Bronchial epithelial cell (primary cell): ENCODE results near the gene LRRN2. TPM values are rescaled to one million over a fixed set of nuclear protein-coding genes. Genes with fewer than 3 reads are reported as not detected.

Source experiments
- DNase-seq: peaks from one replicate; pipeline ENCODE4 v3.0.0-alpha.2; 2010; ENCODE audit warnings: low read depth
- FAIRE-seq: peaks from 2 replicates; lab custom pipeline; 2011; peaks lifted over from hg19 to GRCh38; lab: Jason Lieb, UNC
- H3K27me3 ChIP-seq: 2 replicates; pipeline ENCODE4 v1.5.1; 2011; ENCODE audit warnings: low read length; ENCODE audit not compliant: control insufficient read depth, insufficient read depth
- H3K36me3 ChIP-seq: 2 replicates; pipeline ENCODE4 v1.5.1; 2011; ENCODE audit warnings: low read length; ENCODE audit not compliant: control insufficient read depth, insufficient read depth
- H3K4me3 ChIP-seq: 2 replicates; pipeline ENCODE4 v1.5.1; 2011; ENCODE audit warnings: mild to moderate bottlenecking, low read depth, low read length, control low read depth
- total RNA-seq: library from RNA; depleted of rRNA; stranded (reverse); fragments of >200 nt; gene quantifications from 2 replicates; pipeline ENCODE4 v1.2.1, GENCODE V29; 2014
- TF ChIP-seq, protein P1 (sequence below): IDR thresholded peaks from 2 replicates; pipeline ENCODE4 v1.5.1; 2011; ENCODE audit warnings: mild to moderate bottlenecking, moderate library complexity, low read length, control low read depth, inconsistent platforms; ENCODE audit not compliant: insufficient read depth, severe bottlenecking

The LRRN2 gene
- not detected in 2 replicates for total RNA-seq

- H3K27me3 ChIP-seq = peaks cover 20% of the 10 kb centered on the region
- DNase-seq (no peak), FAIRE-seq (no peak)
- TF ChIP-seq, protein P1, sequence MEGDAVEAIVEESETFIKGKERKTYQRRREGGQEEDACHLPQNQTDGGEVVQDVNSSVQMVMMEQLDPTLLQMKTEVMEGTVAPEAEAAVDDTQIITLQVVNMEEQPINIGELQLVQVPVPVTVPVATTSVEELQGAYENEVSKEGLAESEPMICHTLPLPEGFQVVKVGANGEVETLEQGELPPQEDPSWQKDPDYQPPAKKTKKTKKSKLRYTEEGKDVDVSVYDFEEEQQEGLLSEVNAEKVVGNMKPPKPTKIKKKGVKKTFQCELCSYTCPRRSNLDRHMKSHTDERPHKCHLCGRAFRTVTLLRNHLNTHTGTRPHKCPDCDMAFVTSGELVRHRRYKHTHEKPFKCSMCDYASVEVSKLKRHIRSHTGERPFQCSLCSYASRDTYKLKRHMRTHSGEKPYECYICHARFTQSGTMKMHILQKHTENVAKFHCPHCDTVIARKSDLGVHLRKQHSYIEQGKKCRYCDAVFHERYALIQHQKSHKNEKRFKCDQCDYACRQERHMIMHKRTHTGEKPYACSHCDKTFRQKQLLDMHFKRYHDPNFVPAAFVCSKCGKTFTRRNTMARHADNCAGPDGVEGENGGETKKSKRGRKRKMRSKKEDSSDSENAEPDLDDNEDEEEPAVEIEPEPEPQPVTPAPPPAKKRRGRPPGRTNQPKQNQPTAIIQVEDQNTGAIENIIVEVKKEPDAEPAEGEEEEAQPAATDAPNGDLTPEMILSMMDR = no peak
- no peak within 1 kb of the TSS for H3K4me3 ChIP-seq
- no peaks in the 10 kb centered on the region for H3K36me3 ChIP-seq
These were observed at the start of gene LRRN2 for GRCh38 chr1:204685236-204686006. Gene LRRN2 (minus strand): TSS chr1:204685738. CDS start chr1:204619992, 65,746 bp downstream.

DNA sequence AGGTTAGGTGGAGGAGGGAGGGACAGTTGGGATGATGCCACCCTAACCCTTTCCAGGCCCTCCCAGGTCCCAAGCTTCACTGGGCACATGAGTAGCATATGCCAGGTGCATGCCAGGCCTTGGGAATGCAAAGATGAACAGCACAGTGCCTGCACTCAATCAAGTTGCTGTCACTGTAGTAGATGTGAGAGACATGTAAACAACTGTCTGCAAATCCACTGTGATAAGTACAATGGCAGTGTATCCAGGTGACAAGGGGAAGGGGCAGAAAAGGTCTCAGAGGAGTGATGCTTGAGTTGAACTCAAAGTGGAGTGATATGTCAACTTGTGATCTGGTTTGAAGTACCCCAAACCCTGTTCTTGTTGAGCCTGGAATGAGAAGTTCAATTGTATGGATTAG lies 49.5 kb upstream of the LRRN2 start:
- DNase-seq (no peak), FAIRE-seq (no peak)
- H3K36me3 ChIP-seq = no peaks in the 10 kb centered on the region
- H3K4me3 ChIP-seq = no peak overlapping the region
- TF ChIP-seq, protein P1 = no peak
- H3K27me3 ChIP-seq = peaks cover 12% of the 10 kb centered on the region

DNA sequence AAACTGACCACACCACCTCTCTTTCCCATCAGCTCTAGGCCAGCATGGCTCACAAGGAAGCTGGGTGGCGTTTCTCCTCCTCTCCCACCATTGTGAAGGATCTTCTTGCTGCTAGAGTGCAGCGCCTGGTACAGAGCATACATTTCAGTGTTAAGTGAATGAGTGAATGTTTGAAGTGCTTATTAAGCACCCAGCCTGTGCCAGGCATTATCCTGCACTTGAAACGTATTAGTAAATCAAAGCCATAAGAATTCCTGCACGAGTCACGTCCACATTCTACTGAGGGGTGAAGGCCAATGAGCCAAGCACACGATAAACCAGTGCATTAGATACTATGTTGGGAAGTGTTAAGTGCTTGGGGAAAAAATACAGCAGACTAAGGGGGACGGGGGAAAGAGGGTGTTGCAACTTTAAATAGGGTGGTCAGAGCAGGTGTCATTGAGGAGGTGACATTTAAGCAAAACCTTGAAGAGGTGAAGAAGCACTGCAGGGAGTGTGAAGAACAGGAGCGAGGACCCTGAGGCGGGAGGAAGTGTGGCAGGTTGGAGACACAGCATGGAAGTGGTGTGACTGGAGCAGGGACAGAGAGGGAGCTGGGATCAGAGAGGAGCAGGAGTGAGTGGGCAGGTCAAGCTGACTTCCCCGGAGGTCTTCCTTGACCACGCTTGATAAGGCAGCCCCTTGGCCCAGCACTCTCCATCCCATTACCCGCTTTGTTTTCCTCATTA lies 48.5 kb upstream of the LRRN2 start:
- TF ChIP-seq, protein P1 = no peak
- Histone ChIP-seq H3K4me3 (no peak overlapping the region), H3K36me3 (no peaks in the 10 kb centered on the region), H3K27me3 (peaks cover 12% of the 10 kb centered on the region)
- DNase-seq (no peak), FAIRE-seq (no peak)

DNA sequence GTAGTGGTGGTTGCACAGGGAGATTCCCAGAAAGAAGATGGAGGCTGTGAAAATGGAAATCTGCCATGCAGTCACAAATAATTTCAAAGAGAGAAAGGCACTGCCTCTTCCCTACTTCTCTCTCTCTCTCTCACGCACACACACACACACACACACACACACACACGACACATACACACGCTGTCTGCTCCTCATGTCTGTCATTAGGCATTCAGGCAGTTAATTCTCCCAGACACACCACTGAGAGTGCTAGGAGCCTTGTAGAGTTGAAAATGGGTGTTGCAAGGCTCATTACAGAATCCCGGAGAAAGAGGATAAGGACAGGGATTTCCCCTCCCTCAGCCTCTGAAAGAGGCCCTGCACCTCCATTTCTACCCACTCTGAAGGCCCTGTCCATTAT lies 47.8 kb upstream of the LRRN2 start:
- Histone ChIP-seq H3K4me3 (no peak overlapping the region), H3K36me3 (no peaks in the 10 kb centered on the region), H3K27me3 (peaks cover 12% of the 10 kb centered on the region)
- FAIRE-seq (no peak), DNase-seq (no peak)
- TF ChIP-seq, protein P1 = no peak

GRCh38 chr1:204731985-204732575 lies 46.5 kb upstream of the LRRN2 start:
- FAIRE-seq = no peak

More at GRCh38 chr1:204731985-204732575, 46.5 kb upstream of the LRRN2 start:
- TF ChIP-seq, protein P1 = no peak
- no peak for DNase-seq
- Histone ChIP-seq H3K27me3 (peaks cover 12% of the 10 kb centered on the region), H3K36me3 (no peaks in the 10 kb centered on the region), H3K4me3 (no peak overlapping the region)
